ENCODE data around the gene OBP2A. TPM values are rescaled to one million over a fixed set of nuclear protein-coding genes. Genes with fewer than 3 reads are reported as not detected.

OBP2A gene
- total RNA-seq, 1 experiment from 2014 or later: not detected

GRCh38 chr9:135520916-135521607, 24.9 kb upstream of the OBP2A start, which contains the start of gene LCN1:
Gene LCN1 (plus strand): TSS chr9:135521440. CDS start chr9:135521498, 58 bp downstream.
- Histone ChIP-seq H3K27me3 (ENCODE audit: insufficient read depth, low read length) (no peaks in the 10 kb centered on the region), H3K4me2 (ENCODE audit: low read length) (no peak within 1 kb of the TSS), H3K9me2 (ENCODE audit: insufficient read depth) (no peaks in the 10 kb centered on the region), H3K4me3 (replicated peaks in 1 of 2; ENCODE audit: low read depth in 1 of 2, low read length in 2 of 2) (no peak within 1 kb of the TSS), H3K9me3 (ENCODE audit: control insufficient read depth in 1 of 2, insufficient read depth in 1 of 2, low read depth in 1 of 2, low read length in 2 of 2) (no peaks in the 10 kb centered on the region), H3K79me2 (ENCODE audit: insufficient read depth, low read length) (no peaks in the 10 kb centered on the region), H3K27ac (ENCODE audit: low read depth, low read length) (no peak within 1 kb of the TSS), H3K9ac (ENCODE audit: low read length) (no peak within 1 kb of the TSS), H2AFZ (ENCODE audit: low read depth, low read length, poor library complexity, severe bottlenecking) (no peak within 1 kb of the TSS), H4K20me1 (ENCODE audit: insufficient read depth) (no peaks in the 10 kb centered on the region), H3K4me1 (ENCODE audit: control insufficient read depth in 1 of 2, insufficient read depth in 2 of 2, low read length in 2 of 2) (no peaks in the 10 kb centered on the region), H3K36me3 (ENCODE audit: control insufficient read depth in 1 of 2, insufficient read depth in 2 of 2, low read length in 2 of 2) (no peaks in the 10 kb centered on the region)
- intact Hi-C loops (cut with micrococcal nuclease): no loop called here
- POLR2A ChIA-PET: no interaction called here
- RAD21 ChIA-PET (ENCODE audit: low non-redundant PET in 1 of 2, low total read pairs in 2 of 2, uncharacterized antibody in 2 of 2, unreplicated experiment in 2 of 2): no interaction called here
- no peak for ATAC-seq
- no peak for TF ChIP-seq ZNF274 (IDR thresholded peaks at IDR 0.05; ENCODE audit: low read depth, low read length)
- no peak for TF ChIP-seq JUND (IDR thresholded peaks at IDR 0.05)
- TF ChIP-seq ZFX (IDR thresholded peaks at IDR 0.05): no peak
- no peak for TF ChIP-seq CEBPB (IDR thresholded peaks at IDR 0.05; ENCODE audit: low read depth)
- TF ChIP-seq FOSL1 (IDR thresholded peaks at IDR 0.05; ENCODE audit: low read depth): no peak
- no peak for TF ChIP-seq SRF (IDR thresholded peaks at IDR 0.05; ENCODE audit: low read depth)
- TF ChIP-seq SP1 (IDR thresholded peaks at IDR 0.05; ENCODE audit: low read depth): no peak
- TF ChIP-seq RAD21 (IDR thresholded peaks at IDR 0.05; ENCODE audit: low read depth): no peak
- no TSS peak for BruUV-seq (replicated peaks)
- CTCF ChIA-PET: no interaction called here
- DNase-seq (ENCODE audit: low read depth, low spot score): no peak

- H3K36me3 ChIP-seq (ENCODE audit: control insufficient read depth in 1 of 2, insufficient read depth in 2 of 2, low read length in 2 of 2): no peaks in the 10 kb centered on the region
- no peaks in the 10 kb centered on the region for H3K27me3 ChIP-seq (ENCODE audit: insufficient read depth, low read length)
- H3K4me1 ChIP-seq (ENCODE audit: control insufficient read depth in 1 of 2, insufficient read depth in 2 of 2, low read length in 2 of 2): peaks cover 0 to 3% of the 10 kb centered on the region in 2 experiments; a peak in 2 of 4 replicates
- RAD21 ChIA-PET (ENCODE audit: low non-redundant PET in 1 of 2, low total read pairs in 2 of 2, uncharacterized antibody in 2 of 2, unreplicated experiment in 2 of 2): no interaction called here
- POLR2A ChIA-PET: no interaction called here
- H4K20me1 ChIP-seq (ENCODE audit: insufficient read depth): no peaks in the 10 kb centered on the region
- DNase-seq (ENCODE audit: low read depth, low spot score): no peak
- no peaks in the 10 kb centered on the region for H3K9me3 ChIP-seq (ENCODE audit: control insufficient read depth in 1 of 2, insufficient read depth in 1 of 2, low read depth in 1 of 2, low read length in 2 of 2)
- no peak overlapping the region for H3K4me2 ChIP-seq (ENCODE audit: low read length)
- no peak for ATAC-seq
- BruUV-seq (replicated peaks): no TSS peak
- CTCF ChIA-PET: no interaction called here
- H3K9ac ChIP-seq (ENCODE audit: low read length): no peak overlapping the region
- intact Hi-C loops (cut with micrococcal nuclease): no loop called here
- H3K4me3 ChIP-seq (replicated peaks in 1 of 2; ENCODE audit: low read depth in 1 of 2, low read length in 2 of 2): no peak overlapping the region
- no peaks in the 10 kb centered on the region for H3K9me2 ChIP-seq (ENCODE audit: insufficient read depth)
- H3K79me2 ChIP-seq (ENCODE audit: insufficient read depth, low read length): no peaks in the 10 kb centered on the region
- H2AFZ ChIP-seq (ENCODE audit: low read depth, low read length, poor library complexity, severe bottlenecking): no peak overlapping the region
- no peak overlapping the region for H3K27ac ChIP-seq (ENCODE audit: low read depth, low read length)
- TF ChIP-seq EZH2 (IDR thresholded peaks at IDR 0.05) (no peak), SIN3A (IDR thresholded peaks at IDR 0.05; ENCODE audit: low read depth) (no peak), EZH2phosphoT487 (IDR thresholded peaks at IDR 0.05; ENCODE audit: borderline replicate concordance) (no peak), CTCF (IDR thresholded peaks at IDR 0.05 in 2 of 3, conservative IDR thresholded peaks at IDR 0.05 in 1 of 3; ENCODE audit: borderline replicate concordance in 1 of 3, insufficient read depth in 1 of 3, low read depth in 2 of 3, low read length in 2 of 3) (no peak), EGR1 (IDR thresholded peaks at IDR 0.05; ENCODE audit: low read depth) (no peak), POLR2AphosphoS5 (IDR thresholded peaks at IDR 0.05; ENCODE audit: low read depth, low read length) (no peak), REST (IDR thresholded peaks at IDR 0.05; ENCODE audit: low read depth) (no peak), SP1 (IDR thresholded peaks at IDR 0.05; ENCODE audit: low read depth) (no peak), RAD21 (IDR thresholded peaks at IDR 0.05; ENCODE audit: low read depth) (no peak), CEBPB (IDR thresholded peaks at IDR 0.05; ENCODE audit: low read depth) (no peak), FOSL1 (IDR thresholded peaks at IDR 0.05; ENCODE audit: low read depth) (no peak), ZNF274 (IDR thresholded peaks at IDR 0.05; ENCODE audit: low read depth, low read length) (no peak), MAX (IDR thresholded peaks at IDR 0.05) (no peak)
Observed at GRCh38 chr9:135521608-135522095, 24.3 kb upstream of the OBP2A start.
